Endodermal cell (in vitro differentiated cells): ENCODE results near the gene RHBDL3. TPM values are rescaled to one million over a fixed set of nuclear protein-coding genes. Genes with fewer than 3 reads are reported as not detected.

Experiments
- DNase-seq: peaks from one replicate; pipeline ENCODE4 v3.0.0-alpha.2; 2017
- H3K27ac ChIP-seq: 2 replicates; pipeline ENCODE4 v1.5.1; 2013; ENCODE audit warnings: mild to moderate bottlenecking, low read depth, low read length, moderate library complexity
- H3K27me3 ChIP-seq: 2 replicates; pipeline ENCODE4 v1.6.1; 2013; ENCODE audit warnings: mild to moderate bottlenecking, low read length, moderate library complexity; ENCODE audit not compliant: insufficient read depth, control insufficient read depth, poor library complexity, severe bottlenecking
- H3K36me3 ChIP-seq: 2 replicates; pipeline ENCODE4 v1.7.0; 2013; ENCODE audit warnings: mild to moderate bottlenecking, low read length, moderate library complexity; ENCODE audit not compliant: control insufficient read depth, insufficient read depth
- H3K4me1 ChIP-seq: one replicate; pipeline ENCODE4 v1.7.0; 2013; ENCODE audit warnings: low read length; ENCODE audit not compliant: control insufficient read depth, insufficient read depth
- H3K4me3 ChIP-seq: 2 replicates; pipeline ENCODE4 v1.5.1; 2013; ENCODE audit warnings: mild to moderate bottlenecking, low read length, moderate library complexity
- H3K9ac ChIP-seq: 2 replicates; pipeline ENCODE4 v1.6.1; 2013; ENCODE audit warnings: mild to moderate bottlenecking, low read length, moderate library complexity; ENCODE audit not compliant: poor library complexity, severe bottlenecking; ENCODE audit errors: extremely low read depth
- H3K9me3 ChIP-seq: 2 replicates; pipeline ENCODE4 v1.6.1; 2013; ENCODE audit warnings: mild to moderate bottlenecking, low read length, moderate library complexity; ENCODE audit not compliant: control insufficient read depth
- H3K27ac Mint-ChIP-seq: 2 replicates; pipeline ENCODE4 v1.8.0; 2020; ENCODE audit warnings: mixed read lengths
- H3K27me3 Mint-ChIP-seq: 2 replicates; pipeline ENCODE4 v1.8.0; 2021; ENCODE audit warnings: mild to moderate bottlenecking, mixed read lengths; ENCODE audit not compliant: insufficient read depth
- H3K36me3 Mint-ChIP-seq: 2 replicates; pipeline ENCODE4 v1.8.0; 2020; ENCODE audit warnings: low read depth, mixed read lengths
- H3K4me1 Mint-ChIP-seq: 2 replicates; pipeline ENCODE4 v1.8.0; 2020; ENCODE audit warnings: mixed read lengths
- H3K4me3 Mint-ChIP-seq: 2 replicates; pipeline ENCODE4 v1.8.0; 2020; ENCODE audit warnings: mild to moderate bottlenecking, moderate library complexity, mixed read lengths
- H3K9me3 Mint-ChIP-seq: 2 replicates; pipeline ENCODE4 v1.8.0; 2020; ENCODE audit warnings: mild to moderate bottlenecking, mixed read lengths
- WGBS, 2 experiments: methylation state at CpG; one replicate each; pipeline versions ENCODE4 v1.1.5 to v1.1.7; 2013; ENCODE audit warnings: missing lambda C conversion rate in 2 of 2, mixed read lengths in 1 of 2; ENCODE audit not compliant: insufficient coverage in 1 of 2, insufficient read length in 1 of 2; 5-methylcytosine and 5-hydroxymethylcytosine counted together
- total RNA-seq, 2 donors: library from RNA; stranded (reverse); fragmentation: NEBNext Ultra II Directional in 1 of 2; extraction: Animal tissue kit (Norgen Biotek cat#: 25700) in 1 of 2; gene quantifications; 2 replicates in 1 of 2; 3 replicates in 1 of 2; pipeline ENCODE4 v1.2.1, GENCODE V29; 2021
- TF ChIP-seq, protein P1 (sequence below): fragments of 200-600 bp; sonication (generic); conservative IDR thresholded peaks from 2 replicates; pipeline ENCODE4 v1.5.0; 2021; ENCODE audit warnings: antibody characterized with exemption, mild to moderate bottlenecking

RHBDL3 gene
- total RNA-seq, 2 donors from 2014 or later, result 0.35 to 1.4 TPM

DNA sequence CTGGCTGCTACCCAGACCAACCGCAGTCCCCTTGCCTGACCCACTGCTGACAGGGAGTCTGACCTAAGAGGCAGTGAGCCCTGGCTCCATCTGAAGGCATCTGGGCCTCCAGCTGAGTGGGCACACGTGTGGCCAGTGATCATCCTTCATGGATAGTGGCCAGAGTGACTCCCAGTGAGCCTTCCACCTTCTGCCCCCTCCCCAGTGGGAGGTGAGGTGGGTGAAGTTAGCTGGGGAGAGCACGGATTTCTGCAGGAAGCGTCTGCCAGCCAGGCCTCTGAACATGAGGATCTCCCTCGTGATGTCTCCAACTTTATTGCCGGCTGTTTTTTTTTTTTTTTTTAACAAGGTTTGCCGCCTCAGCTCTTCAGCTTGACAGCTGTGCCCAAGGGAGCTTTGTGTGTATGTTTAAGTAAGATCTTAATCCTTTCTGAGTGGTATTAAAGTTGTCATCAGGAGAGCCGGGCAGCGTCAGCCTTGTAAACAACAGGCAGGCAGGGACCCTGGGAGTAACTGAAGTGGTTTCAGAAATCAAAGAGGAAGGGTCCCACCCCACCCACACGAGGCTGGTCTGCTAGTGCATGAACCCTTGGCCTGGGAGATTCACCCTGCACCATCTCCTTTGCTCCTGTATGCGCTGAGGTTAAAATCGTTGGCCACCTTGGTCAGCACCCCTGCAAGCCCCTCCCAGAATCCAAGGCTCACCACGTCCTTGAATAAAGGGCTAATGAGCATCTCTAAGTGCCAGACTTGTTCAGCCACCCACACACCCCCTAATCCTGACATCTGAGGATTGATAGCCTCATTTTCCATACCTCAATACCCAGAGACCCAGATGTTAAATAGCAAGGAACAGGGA lies 33.3 kb downstream of the RHBDL3 start:
- no peaks in the 10 kb centered on the region for H3K36me3 Mint-ChIP-seq
- Histone ChIP-seq H3K4me3 (no peak overlapping the region), H3K4me1 (peaks cover 5% of the 10 kb centered on the region), H3K9ac (no peak overlapping the region), H3K27ac (no peak overlapping the region), H3K36me3 (no peaks in the 10 kb centered on the region), H3K27me3 (no peaks in the 10 kb centered on the region), H3K9me3 (no peaks in the 10 kb centered on the region)
- H3K27ac Mint-ChIP-seq, result no peak overlapping the region
- peaks cover 27% of the 10 kb centered on the region for H3K4me1 Mint-ChIP-seq
- WGBS, 2 experiments, result 76 to 78% methylated on average over 4 to 13 of the region's 13 CpGs
- H3K27me3 Mint-ChIP-seq, result no peaks in the 10 kb centered on the region
- no peak for DNase-seq
- H3K9me3 Mint-ChIP-seq, result no peaks in the 10 kb centered on the region
- no peak overlapping the region for H3K4me3 Mint-ChIP-seq
- TF ChIP-seq, protein P1, sequence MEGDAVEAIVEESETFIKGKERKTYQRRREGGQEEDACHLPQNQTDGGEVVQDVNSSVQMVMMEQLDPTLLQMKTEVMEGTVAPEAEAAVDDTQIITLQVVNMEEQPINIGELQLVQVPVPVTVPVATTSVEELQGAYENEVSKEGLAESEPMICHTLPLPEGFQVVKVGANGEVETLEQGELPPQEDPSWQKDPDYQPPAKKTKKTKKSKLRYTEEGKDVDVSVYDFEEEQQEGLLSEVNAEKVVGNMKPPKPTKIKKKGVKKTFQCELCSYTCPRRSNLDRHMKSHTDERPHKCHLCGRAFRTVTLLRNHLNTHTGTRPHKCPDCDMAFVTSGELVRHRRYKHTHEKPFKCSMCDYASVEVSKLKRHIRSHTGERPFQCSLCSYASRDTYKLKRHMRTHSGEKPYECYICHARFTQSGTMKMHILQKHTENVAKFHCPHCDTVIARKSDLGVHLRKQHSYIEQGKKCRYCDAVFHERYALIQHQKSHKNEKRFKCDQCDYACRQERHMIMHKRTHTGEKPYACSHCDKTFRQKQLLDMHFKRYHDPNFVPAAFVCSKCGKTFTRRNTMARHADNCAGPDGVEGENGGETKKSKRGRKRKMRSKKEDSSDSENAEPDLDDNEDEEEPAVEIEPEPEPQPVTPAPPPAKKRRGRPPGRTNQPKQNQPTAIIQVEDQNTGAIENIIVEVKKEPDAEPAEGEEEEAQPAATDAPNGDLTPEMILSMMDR, result no peak

DNA sequence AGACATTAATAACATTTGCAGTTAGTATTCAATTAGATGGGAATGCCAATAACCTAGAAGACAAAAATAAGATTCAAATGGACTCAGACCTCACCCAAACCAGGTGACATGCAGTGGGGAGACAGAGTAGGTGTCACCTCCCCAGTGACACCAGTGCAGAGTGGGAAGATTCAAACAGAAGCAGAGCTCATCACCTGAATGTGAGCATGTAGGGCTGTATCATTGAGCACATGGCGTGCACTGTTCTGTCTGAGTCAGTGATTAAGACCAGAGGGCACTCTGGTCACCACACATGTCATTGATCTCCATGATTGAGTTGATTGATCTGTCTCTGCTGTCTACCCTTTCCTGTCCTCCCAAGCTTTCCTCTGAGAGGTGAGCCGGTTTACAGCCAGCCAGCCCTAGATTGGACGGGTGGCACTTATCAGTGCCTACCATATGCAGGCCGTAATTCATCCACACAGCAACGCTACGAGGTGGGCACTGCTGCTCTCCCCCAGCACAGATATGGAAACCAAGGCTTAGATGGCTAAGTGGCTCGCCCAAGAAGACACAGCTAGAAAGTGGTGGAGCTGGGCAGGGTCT lies 34.0 kb downstream of the RHBDL3 start:
- Mint-ChIP-seq H3K4me1 (peaks cover 34% of the 10 kb centered on the region), H3K27ac (no peak overlapping the region), H3K9me3 (no peaks in the 10 kb centered on the region), H3K36me3 (no peaks in the 10 kb centered on the region), H3K27me3 (no peaks in the 10 kb centered on the region), H3K4me3 (no peak overlapping the region)
- Histone ChIP-seq H3K9me3 (no peaks in the 10 kb centered on the region), H3K9ac (no peak overlapping the region), H3K27ac (peak overlapping the region; percentile 6), H3K4me1 (peaks cover 5% of the 10 kb centered on the region), H3K36me3 (no peaks in the 10 kb centered on the region), H3K4me3 (no peak overlapping the region), H3K27me3 (no peaks in the 10 kb centered on the region)
- no peak for DNase-seq
- WGBS, 2 experiments, result 95 to 97% methylated on average over 7 of the region's 7 CpGs
- TF ChIP-seq, protein P1, result no peak

DNA sequence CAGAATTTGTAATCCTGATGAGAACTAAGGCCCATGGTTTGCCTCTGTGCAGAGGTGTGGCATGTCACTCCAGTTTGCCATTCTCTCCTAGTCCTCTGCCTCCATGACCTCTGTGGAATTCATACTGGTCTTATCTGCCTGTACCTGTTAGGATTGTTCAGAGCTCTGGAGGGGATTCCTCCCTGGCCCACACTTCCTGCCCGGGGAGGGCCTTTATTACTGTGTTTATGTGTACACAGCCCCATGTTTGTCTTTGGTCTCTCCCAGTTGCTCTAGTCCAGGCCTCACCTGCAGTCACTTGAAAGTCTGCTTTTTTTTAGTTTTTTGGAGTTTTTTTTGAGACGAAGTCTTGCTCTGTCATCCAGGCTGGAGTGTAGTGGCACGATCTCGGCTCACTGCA lies 36.4 kb downstream of the RHBDL3 start:
- Mint-ChIP-seq H3K9me3 (no peaks in the 10 kb centered on the region), H3K4me1 (peaks cover 37% of the 10 kb centered on the region), H3K27ac (peak overlapping the region; percentile 37), H3K36me3 (no peaks in the 10 kb centered on the region), H3K4me3 (no peak overlapping the region), H3K27me3 (no peaks in the 10 kb centered on the region)
- Histone ChIP-seq H3K4me1 (peaks cover 5% of the 10 kb centered on the region), H3K9ac (no peak overlapping the region), H3K36me3 (no peaks in the 10 kb centered on the region), H3K4me3 (no peak overlapping the region), H3K27ac (no peak overlapping the region), H3K27me3 (no peaks in the 10 kb centered on the region), H3K9me3 (no peaks in the 10 kb centered on the region)
- TF ChIP-seq, protein P1, result no peak
- 80 to 90% methylated on average over 2 to 4 of the region's 4 CpGs for WGBS, 2 experiments
- DNase-seq, result no peak
